ENCODE data around the gene ELP6.

The ELP6 gene

GRCh38 chr3:47525617-47526016 is 12.1 kb upstream of the ELP6 start:
- Histone ChIP-seq H3F3A (ENCODE audit: insufficient read depth, low read length) (no peaks in the 10 kb centered on the region), H2AFZ (ENCODE audit: low read length) (no peak overlapping the region), H3K79me2 (ENCODE audit: insufficient read depth, low read length) (no peaks in the 10 kb centered on the region), H3K4me1 (ENCODE audit: insufficient read depth, low read length, severe bottlenecking) (peaks cover 6% of the 10 kb centered on the region), H3K27ac (ENCODE audit: low read depth, low read length, poor library complexity, severe bottlenecking) (no peak overlapping the region), H3K27me3 (ENCODE audit: insufficient read depth, low read length) (no peaks in the 10 kb centered on the region), H3K9me2 (ENCODE audit: low read depth, low read length) (no peaks in the 10 kb centered on the region), H3K9ac (ENCODE audit: low read length) (no peak overlapping the region), H3K4me3 (ENCODE audit: low read depth, low read length, poor library complexity, severe bottlenecking) (no peak overlapping the region), H3K36me3 (ENCODE audit: insufficient read depth, low read length) (no peaks in the 10 kb centered on the region), H4K20me1 (ENCODE audit: insufficient read depth, low read length) (no peaks in the 10 kb centered on the region), H3K9me3 (ENCODE audit: low read length) (no peaks in the 10 kb centered on the region), H3K4me2 (ENCODE audit: low read length) (no peak overlapping the region)
- no peak for TF ChIP-seq CTCF (IDR thresholded peaks at IDR 0.05; ENCODE audit: low read length)
- TF ChIP-seq EZH2 (IDR thresholded peaks at IDR 0.05; ENCODE audit: borderline replicate concordance, low read length): no peak

GRCh38 chr3:47523310-47524073 is 10.0 kb upstream of the ELP6 start:
- no peak overlapping the region for H3K4me2 ChIP-seq (ENCODE audit: low read length)
- H3K4me1 ChIP-seq (ENCODE audit: insufficient read depth, low read length, severe bottlenecking): peaks cover 6% of the 10 kb centered on the region
- TF ChIP-seq CTCF (IDR thresholded peaks at IDR 0.05; ENCODE audit: low read length) (no peak), EZH2 (IDR thresholded peaks at IDR 0.05; ENCODE audit: borderline replicate concordance, low read length) (no peak)
- no peaks in the 10 kb centered on the region for H3F3A ChIP-seq (ENCODE audit: insufficient read depth, low read length)
- no peaks in the 10 kb centered on the region for H3K9me3 ChIP-seq (ENCODE audit: low read length)
- no peak overlapping the region for H2AFZ ChIP-seq (ENCODE audit: low read length)
- no peaks in the 10 kb centered on the region for H3K36me3 ChIP-seq (ENCODE audit: insufficient read depth, low read length)
- H3K9me2 ChIP-seq (ENCODE audit: low read depth, low read length): no peaks in the 10 kb centered on the region
- no peak overlapping the region for H3K4me3 ChIP-seq (ENCODE audit: low read depth, low read length, poor library complexity, severe bottlenecking)
- no peaks in the 10 kb centered on the region for H3K79me2 ChIP-seq (ENCODE audit: insufficient read depth, low read length)
- H3K27me3 ChIP-seq (ENCODE audit: insufficient read depth, low read length): no peaks in the 10 kb centered on the region
- no peaks in the 10 kb centered on the region for H4K20me1 ChIP-seq (ENCODE audit: insufficient read depth, low read length)
- no peak overlapping the region for H3K9ac ChIP-seq (ENCODE audit: low read length)
- H3K27ac ChIP-seq (ENCODE audit: low read depth, low read length, poor library complexity, severe bottlenecking): no peak overlapping the region

GRCh38 chr3:47522082-47522987 is 8.8 kb upstream of the ELP6 start:
- no peaks in the 10 kb centered on the region for H3K36me3 ChIP-seq (ENCODE audit: insufficient read depth, low read length)
- H3K27ac ChIP-seq (ENCODE audit: low read depth, low read length, poor library complexity, severe bottlenecking): no peak overlapping the region
- peak; percentile 74 for TF ChIP-seq CTCF (IDR thresholded peaks at IDR 0.05; ENCODE audit: low read length)
- TF ChIP-seq EZH2 (IDR thresholded peaks at IDR 0.05; ENCODE audit: borderline replicate concordance, low read length): no peak
- H3K27me3 ChIP-seq (ENCODE audit: insufficient read depth, low read length): no peaks in the 10 kb centered on the region
- 0 out of 2 replicates have a peak overlapping the region, but pooled peaks have one; percentile 16 for H2AFZ ChIP-seq (ENCODE audit: low read length)
- peak overlapping the region; percentile 40; the same call in 1 of the 2 replicates for H3K9ac ChIP-seq (ENCODE audit: low read length)
- no peaks in the 10 kb centered on the region for H4K20me1 ChIP-seq (ENCODE audit: insufficient read depth, low read length)
- H3K79me2 ChIP-seq (ENCODE audit: insufficient read depth, low read length): no peaks in the 10 kb centered on the region
- no peak overlapping the region for H3K4me2 ChIP-seq (ENCODE audit: low read length)
- no peaks in the 10 kb centered on the region for H3K9me3 ChIP-seq (ENCODE audit: low read length)
- H3K4me3 ChIP-seq (ENCODE audit: low read depth, low read length, poor library complexity, severe bottlenecking): no peak overlapping the region
- no peaks in the 10 kb centered on the region for H3K9me2 ChIP-seq (ENCODE audit: low read depth, low read length)
- H3F3A ChIP-seq (ENCODE audit: insufficient read depth, low read length): no peaks in the 10 kb centered on the region
- peaks cover 6% of the 10 kb centered on the region for H3K4me1 ChIP-seq (ENCODE audit: insufficient read depth, low read length, severe bottlenecking)
